ENCODE measurements around the gene ESD.
"Not testable (repeated sequence)": the region's sequence is repeated elsewhere in the genome, so short reads cannot be mapped to it uniquely, and the experiment has no call there.

Gene ESD

GRCh38 chr13:46796515-46797474 is at the start of gene ESD:
Gene ESD, minus strand, starts transcription at chr13:46797161. Its CDS starts 5,748 bp downstream, at chr13:46791413.
- DNase-seq = peak; percentile 92

DNA sequence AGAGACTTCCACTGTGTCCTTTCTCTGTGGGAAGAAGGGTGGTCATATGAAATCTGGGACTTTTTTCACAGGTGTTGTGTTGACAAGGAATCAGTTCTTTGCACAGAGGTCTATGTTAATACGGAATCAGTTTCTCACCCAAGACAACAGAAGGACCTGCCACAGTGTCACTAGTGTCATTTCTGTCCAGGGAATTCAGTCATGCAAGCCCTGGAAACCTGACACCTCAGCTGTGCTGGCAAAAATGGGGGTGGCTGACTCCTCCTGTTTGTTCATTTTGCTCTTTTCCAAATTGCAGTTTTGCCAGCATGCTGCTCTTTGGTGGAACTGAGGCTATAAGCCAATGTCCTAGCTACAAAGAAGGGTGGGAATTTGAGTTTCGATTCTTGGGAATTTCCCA is 49.8 kb upstream of the ESD start:
- no peak for DNase-seq

DNA sequence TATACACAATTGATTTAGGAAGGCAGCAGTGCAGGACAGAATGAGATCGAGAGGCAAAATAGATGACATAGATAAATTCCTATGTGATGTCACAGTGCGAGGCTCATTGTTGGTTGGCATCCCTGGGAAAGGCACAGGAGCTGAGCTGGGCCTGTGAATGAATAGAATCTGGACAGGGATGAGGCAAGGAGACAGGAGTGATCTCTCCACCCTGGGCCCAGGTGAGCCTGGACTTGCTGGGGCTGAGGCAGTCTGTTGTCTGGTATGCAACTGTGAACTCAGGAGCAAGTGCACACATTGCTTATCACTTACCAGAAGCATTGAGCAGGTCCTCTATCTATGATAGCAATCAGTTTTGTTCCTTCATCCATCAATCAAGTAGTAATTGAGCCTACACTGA is 48.2 kb upstream of the ESD start:
- no peak for DNase-seq

DNA sequence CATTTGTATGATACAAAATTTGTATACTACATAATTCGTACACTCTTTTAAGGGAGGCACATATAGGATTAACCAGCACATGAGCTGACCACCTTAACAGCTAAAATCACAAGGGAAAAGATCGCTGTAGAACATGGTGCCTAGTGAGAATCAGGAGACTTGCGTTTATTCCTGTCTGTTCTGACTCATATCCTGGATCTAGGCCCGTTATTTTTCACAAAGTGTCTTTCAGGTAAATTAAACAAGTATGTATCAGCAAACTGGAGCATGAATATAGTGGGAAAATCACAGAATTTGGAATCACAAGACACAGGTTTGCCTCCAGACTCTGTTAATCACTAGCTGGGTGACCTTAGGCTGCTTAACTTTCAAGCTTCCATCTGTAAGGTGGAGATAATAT is 47.5 kb upstream of the ESD start:
- no peak for DNase-seq

DNA sequence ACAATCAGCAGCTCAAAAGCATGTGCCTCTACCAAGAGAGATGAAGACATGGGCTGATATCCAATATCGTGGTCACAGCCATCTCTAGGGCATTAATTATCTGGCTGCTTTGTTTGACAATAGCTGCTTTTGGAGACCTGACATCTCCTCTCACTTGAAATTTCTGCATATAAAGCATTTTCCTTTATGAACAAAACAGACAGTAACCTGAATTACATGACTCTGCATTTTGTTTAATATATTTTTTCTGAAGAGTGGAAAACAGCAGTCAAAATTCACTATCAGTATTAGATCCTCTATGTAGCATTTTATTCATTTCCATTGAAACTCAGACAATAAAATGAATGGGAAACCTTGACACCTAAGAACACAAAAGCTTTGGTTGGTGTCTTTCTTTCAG is 42.4 kb upstream of the ESD start:
- no peak for DNase-seq

GRCh38 chr13:46834657-46835056 is 37.7 kb upstream of the ESD start:
- no peak for DNase-seq

DNA sequence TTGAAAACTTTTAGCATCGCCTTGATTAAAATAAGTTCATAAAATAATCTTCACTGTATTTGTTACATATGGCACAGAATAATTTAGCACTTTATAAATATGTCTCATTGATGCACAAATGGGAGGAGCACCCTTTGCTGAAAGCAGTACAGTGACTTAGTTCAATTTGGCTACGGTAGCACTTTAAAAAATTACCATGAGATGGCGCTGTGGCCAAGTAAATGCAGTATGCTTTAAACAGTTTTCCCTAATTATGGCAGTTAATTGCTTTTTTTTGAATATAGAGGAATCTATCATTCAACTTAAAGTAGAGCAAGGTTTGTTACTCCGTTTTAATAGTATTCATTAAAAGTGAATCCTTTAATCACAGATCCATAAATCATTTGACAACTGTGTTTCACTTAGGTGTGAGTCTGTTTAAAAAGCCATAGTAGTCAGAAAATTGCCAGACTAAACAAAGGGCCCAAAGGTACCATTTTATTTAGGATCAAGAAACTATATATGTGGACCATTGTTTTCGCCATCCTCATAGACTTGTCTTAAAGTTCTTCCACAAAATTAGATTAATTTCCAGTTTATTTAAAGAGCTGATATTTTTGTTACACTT is 34.7 kb upstream of the ESD start:
- no peak for DNase-seq

- no peak for DNase-seq
Measured at GRCh38 chr13:46830405-46831005, 33.5 kb upstream of the ESD start.

GRCh38 chr13:46822551-46822950 is 25.6 kb upstream of the ESD start:
- no peak for DNase-seq

DNA sequence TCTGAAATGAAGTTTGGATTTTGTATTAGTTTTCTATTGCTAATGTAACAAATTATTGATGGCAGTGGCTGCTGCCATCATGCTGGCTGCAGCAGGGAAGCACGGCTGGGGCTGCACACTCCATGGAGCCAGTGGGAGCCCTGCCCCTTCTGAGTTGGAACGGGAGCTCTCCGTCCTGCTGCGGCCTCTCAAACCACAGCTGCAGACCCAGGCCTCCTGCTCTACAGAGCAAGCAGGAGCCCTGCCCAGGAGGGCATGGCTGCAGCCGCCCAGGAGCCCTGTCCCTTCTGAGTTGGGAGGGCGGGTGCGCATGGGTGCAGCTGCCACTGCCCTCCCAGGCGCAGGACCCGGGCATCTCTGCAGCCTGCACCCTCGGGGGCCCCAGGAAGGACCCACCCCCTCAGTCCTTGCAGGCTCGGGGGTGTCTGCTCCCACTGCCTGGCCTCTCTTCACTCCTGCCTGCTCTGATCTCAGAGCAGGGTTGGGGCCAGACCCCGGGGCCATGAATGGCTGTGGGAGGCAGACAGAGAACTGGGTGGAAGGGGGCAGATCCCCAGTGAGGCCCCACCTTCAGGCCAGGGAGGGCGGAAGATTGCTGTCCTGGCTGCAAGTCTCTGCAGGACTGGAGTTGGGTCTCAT is 21.0 kb upstream of the ESD start:
- no peak for DNase-seq

- no peak for DNase-seq
Measured at GRCh38 chr13:46817095-46817494, 20.1 kb upstream of the ESD start.

GRCh38 chr13:46816371-46816770 is 19.4 kb upstream of the ESD start:
- DNase-seq = no peak

DNA sequence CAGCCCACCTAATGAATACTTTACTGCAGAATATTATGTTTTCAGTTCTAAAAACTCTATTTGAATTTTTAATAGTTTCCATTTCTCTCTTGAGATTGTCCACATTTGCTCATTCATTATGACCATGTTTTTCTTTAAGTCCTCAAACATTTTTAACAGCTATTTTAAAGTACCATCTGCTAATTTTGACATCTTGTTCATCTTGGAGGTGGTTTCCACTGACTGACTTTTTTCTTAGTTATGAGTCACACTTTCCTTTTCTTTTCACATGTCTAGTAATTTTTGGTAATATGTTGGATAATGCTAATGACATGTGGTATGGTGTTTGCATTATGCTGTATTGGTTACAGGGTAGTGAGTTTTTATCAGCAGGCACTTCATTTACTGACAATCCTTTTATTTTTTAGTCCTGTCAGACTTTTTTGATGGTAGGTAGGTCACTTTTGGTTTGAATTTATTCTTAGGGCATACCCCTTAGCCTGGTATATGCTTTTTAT is 15.4 kb upstream of the ESD start:
- DNase-seq = no peak

DNA sequence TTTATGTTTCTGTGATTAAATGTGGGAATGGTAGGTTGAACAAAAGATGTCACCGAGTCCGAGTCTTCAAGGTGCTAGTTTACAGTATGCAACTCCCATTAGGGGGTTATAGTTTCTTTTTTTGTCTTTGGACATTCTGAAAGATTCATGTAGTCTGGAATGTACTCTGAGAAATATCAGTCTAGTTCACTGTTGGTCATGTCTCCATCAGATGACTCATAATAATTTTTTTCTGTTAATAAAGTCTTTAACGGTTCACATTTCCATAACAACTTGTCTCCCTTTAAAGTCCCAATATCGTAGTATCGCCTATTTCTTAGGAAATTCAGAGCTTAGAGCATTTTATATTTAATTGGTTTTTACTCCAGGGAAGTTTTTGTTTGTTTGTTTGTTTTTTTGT is 13.5 kb upstream of the ESD start:
- DNase-seq = no peak

GRCh38 chr13:46804921-46805320 is 8.0 kb upstream of the ESD start:
- not testable (repeated sequence) for DNase-seq

DNA sequence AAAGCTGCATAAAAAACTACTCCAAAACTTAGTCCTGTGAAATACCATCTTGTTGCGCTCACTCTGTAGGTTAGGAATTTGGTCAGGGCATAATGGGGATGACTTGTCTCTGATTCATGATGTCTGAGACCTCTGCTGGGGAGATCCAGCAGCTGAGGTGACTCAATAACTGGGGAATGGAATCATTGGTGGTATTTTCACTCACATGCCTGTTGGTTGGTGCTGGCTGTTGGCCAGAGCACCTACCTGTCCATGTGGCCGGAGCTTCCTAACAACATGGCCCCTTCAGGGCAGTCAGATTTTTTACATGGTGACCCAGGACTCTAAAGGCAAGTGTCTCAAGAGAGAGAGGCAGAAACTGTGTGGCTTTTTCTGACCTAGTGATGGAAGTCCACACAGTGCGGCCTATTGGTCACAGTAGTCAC is 7.4 kb upstream of the ESD start:
- DNase-seq = no peak

DNA sequence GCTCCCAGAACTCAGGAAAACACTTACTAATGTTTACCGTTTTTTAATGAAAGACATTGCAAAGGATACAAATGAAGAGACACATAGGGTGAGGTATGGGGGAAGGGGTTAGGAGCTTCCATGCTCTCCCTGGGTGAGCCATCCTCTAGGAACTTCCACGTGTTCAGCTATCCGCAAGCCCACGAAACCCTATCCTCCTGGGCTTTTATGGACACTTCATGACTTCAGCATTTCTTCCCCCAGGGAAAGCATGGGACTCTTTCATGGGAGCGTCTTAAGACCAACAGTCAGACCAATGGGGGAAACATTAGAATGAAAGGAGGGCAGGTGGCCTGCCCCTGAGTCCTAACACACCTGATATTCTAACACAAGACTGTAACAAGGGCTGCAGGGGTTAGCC is 6.6 kb upstream of the ESD start:
- DNase-seq = no peak

- no peak for DNase-seq
Measured at GRCh38 chr13:46801858-46802257, 4.9 kb upstream of the ESD start.

- DNase-seq = no peak
Measured at GRCh38 chr13:46799139-46799538, 2.2 kb upstream of the ESD start.

DNA sequence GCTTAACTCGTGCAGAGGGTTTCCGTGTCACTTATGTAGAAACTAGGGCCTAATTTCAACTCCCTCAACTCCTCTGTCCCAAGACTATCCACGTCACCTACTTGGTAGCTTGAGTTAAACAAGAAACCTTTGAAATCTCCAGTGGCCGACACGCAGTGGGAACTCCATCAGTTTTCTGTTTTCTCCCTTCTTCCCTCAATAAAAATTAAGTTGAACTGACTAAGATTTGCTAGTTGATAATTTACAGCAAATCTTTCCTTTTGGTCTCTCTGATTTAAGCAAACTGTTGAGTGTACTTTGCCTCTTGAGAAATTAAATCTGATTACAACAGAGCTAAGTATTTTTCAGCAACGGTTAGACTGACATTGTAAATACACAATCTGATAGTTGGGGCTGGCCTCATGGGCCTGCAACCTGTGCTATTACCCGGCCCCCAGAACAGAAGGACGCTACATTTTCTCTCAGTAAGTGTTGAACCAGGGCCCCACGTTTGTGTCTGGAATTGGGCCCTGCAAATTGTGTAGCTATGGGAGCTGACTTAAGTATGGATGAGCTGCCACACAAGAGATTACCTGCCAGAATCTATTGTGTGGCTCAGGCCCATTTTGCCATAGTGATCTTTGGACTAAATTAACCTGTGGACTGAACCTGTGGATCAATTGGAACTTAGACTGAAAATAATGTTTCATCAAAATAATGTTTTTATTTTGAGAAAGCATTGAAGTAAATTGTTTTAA is 708 bp upstream of the ESD start:
- no peak for DNase-seq

GRCh38 chr13:46796129-46796514 is 839 bp downstream of the ESD start:
- no peak for DNase-seq

GRCh38 chr13:46795321-46795720 is 1.6 kb downstream of the ESD start:
- no peak for DNase-seq

DNA sequence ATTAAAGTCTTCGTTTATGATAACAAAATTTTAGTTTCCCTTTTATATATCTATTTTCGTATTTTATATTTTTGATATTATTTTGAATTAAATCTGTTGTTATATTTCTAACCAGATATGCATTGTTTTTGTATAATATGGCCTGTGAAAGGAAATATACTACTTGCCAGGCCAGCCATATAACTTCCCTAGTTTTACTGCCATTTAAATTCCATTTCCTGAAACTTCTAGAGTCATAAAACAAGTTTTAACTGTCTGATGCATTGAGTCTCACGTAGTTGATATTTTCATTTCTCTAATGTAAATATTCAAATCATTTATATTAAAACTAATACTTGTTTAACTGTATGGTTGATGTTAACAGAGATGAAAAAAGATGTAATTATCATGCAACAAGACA is 13.5 kb downstream of the ESD start:
- DNase-seq = no peak
